K562 (cell line): Measurements from ENCODE around the gene PDZD2. TPM values are rescaled to one million over a fixed set of nuclear protein-coding genes. Genes with fewer than 3 reads are reported as not detected.

ENCODE experiments used
- HBP1 ChIP-seq: fragments of 450-650 bp; formaldehyde crosslinking; IDR thresholded peaks from 2 replicates; pipeline ENCODE4 v1.4.0; 2022; ENCODE audit warnings: missing genetic modification characterization
- RAD21 ChIP-seq, 2 experiments: fragments of 250-450 bp in 1 of 2; fragments of 450-650 bp in 1 of 2; sonication (Bioruptor Pico) in 1 of 2; formaldehyde crosslinking in 1 of 2; IDR thresholded peaks in 1 of 2; conservative IDR thresholded peaks in 1 of 2; 2 replicates each; pipeline versions ENCODE4 v1.4.0 to v1.8.0; 2020 to 2022; ENCODE audit warnings: mild to moderate bottlenecking in 2 of 2, moderate library complexity in 1 of 2
- ZBTB40 ChIP-seq, 2 experiments: fragments of 450-650 bp in 1 of 2; sonication (generic) in 1 of 2; formaldehyde crosslinking in 1 of 2; IDR thresholded peaks; 2 replicates each; pipeline versions ENCODE4 v1.7.1 to v1.9.0; 2016 to 2022; ENCODE audit warnings: inconsistent platforms in 1 of 2, mild to moderate bottlenecking in 1 of 2, missing genetic modification reagents in 1 of 2
- polyA plus RNA-seq, 8 experiments: library from polyadenylated mRNA; depleted of rRNA in 4 of 8; stranded (reverse) in 5 of 8; unstranded in 3 of 8; fragments of >200 nt; fragmentation: Nextera tagmentation in 2 of 8; fragmentation: Illumina TruSeq in 1 of 8; extraction: Ambion mirVana in 2 of 8; extraction: Trizol in 1 of 8; gene quantifications; 2 replicates each; pipeline versions ENCODE4 v1.2.1 to v1.2.3, GENCODE V29; 2011 to 2014; ENCODE audit warnings: inconsistent platforms in 1 of 8, missing spikeins in 1 of 8
- total RNA-seq, 7 experiments: library from RNA; depleted of rRNA in 6 of 7; stranded (reverse); fragments of >200 nt in 6 of 7; fragmentation: Illumina TruSeq in 2 of 7; extraction: Trizol in 2 of 7; gene quantifications; 2 replicates each; pipeline versions ENCODE4 v1.2.1 to v1.2.3, GENCODE V29; 2011 to 2021; ENCODE audit warnings: low replicate concordance in 1 of 7

The PDZD2 gene
- total and polyA plus RNA-seq, 9 of the 15 experiments (the other 6 are each of a cell fraction or from before 2014, with no cell fraction given): 0.02 to 0.08 (median 0.04) TPM; not detected in 6

DNA sequence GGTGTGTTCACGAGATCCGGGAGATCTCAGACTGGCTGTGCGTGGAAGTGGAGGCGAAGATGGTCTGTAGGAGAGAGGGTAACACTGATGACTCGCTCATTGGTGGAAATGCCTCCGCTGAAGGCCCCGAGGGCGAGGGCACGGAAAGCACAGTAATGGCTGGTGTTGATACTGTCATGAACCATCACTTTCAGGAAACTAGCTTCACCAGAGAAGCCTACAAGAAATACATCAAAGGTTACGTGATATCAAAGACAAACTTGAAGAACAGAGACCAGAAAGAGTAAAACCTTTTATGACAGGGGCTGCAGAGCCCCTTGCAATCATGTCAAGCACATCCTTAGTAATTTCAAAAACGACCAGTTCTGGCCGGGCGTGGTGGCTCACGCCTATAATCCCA lies 269.5 kb downstream of the PDZD2 start (continued):
- TF ChIP-seq ZBTB40 (IDR thresholded peaks at IDR 0.05): no peak
- no peak for TF ChIP-seq ZBTB40 (CRISPR knock-in tag; IDR thresholded peaks at IDR 0.05)
- no peak for TF ChIP-seq RAD21 (CRISPR knock-in tag; conservative IDR thresholded peaks at IDR 0.05 in 1 of 2, IDR thresholded peaks at IDR 0.05 in 1 of 2)
- no peak for TF ChIP-seq HBP1
